Kidney capillary endothelial cell (primary cell): ENCODE measurements around the gene NOP53.

Experiments
- DNase-seq: peaks from one replicate; pipeline ENCODE4 v3.0.0-alpha.2; 2018; ENCODE audit warnings: low spot score

The NOP53 gene

GRCh38 chr19:47805313-47805712, 60.0 kb downstream of the NOP53 start:
- DNase-seq = no peak

- no peak for DNase-seq
Measured at GRCh38 chr19:47806435-47806834, 61.1 kb downstream of the NOP53 start.
